Endothelial cell (in vitro differentiated cells): Measurements from ENCODE around the gene CACNG8. TPM values are rescaled to one million over a fixed set of nuclear protein-coding genes. Genes with fewer than 3 reads are reported as not detected.

Experiments
- DNase-seq: peaks from one replicate; pipeline ENCODE4 v3.0.0; 2021; ENCODE audit warnings: low spot score
- H3K27ac Mint-ChIP-seq: one replicate; pipeline ENCODE4 v1.8.0; 2021; ENCODE audit warnings: mixed read lengths, inconsistent platforms; ENCODE audit not compliant: unreplicated experiment
- H3K27me3 Mint-ChIP-seq: one replicate; pipeline ENCODE4 v1.8.0; 2021; ENCODE audit warnings: mild to moderate bottlenecking, moderate library complexity, mixed read lengths, inconsistent platforms; ENCODE audit not compliant: unreplicated experiment
- H3K36me3 Mint-ChIP-seq: one replicate; pipeline ENCODE4 v1.8.0; 2021; ENCODE audit warnings: mild to moderate bottlenecking, low read depth, mixed read lengths, inconsistent platforms; ENCODE audit not compliant: unreplicated experiment
- H3K4me1 Mint-ChIP-seq: one replicate; pipeline ENCODE4 v1.8.0; 2021; ENCODE audit warnings: mild to moderate bottlenecking, mixed read lengths, inconsistent platforms; ENCODE audit not compliant: unreplicated experiment
- H3K4me3 Mint-ChIP-seq: one replicate; pipeline ENCODE4 v1.8.0; 2021; ENCODE audit warnings: mild to moderate bottlenecking, mixed read lengths, inconsistent platforms; ENCODE audit not compliant: unreplicated experiment
- H3K9me3 Mint-ChIP-seq: one replicate; pipeline ENCODE4 v1.8.0; 2021; ENCODE audit warnings: mixed read lengths, inconsistent platforms; ENCODE audit not compliant: unreplicated experiment
- CTCF ChIP-seq: fragments of 200-600 bp; sonication (generic); IDR thresholded peaks from one replicate; pipeline ENCODE4 v1.5.0; 2021; ENCODE audit warnings: antibody characterized with exemption; ENCODE audit not compliant: unreplicated experiment
- long read RNA-seq: library from polyadenylated mRNA; unstranded; transcript quantifications from one replicate; pipeline ENCODE4 v2.0.0, GENCODE V29; 2020; ENCODE audit not compliant: unreplicated experiment
- total RNA-seq: library from RNA; stranded (reverse); fragmentation: NEBNext Ultra II Directional; extraction: Animal tissue kit (Norgen Biotek cat#: 25700); gene quantifications from one replicate; pipeline ENCODE4 v1.2.1, GENCODE V29; 2021; ENCODE audit not compliant: unreplicated experiment

Gene CACNG8
- total RNA-seq, result 12.9 TPM
- long read RNA-seq, result 0 reads

- Mint-ChIP-seq H3K4me1 (peaks cover 39% of the 10 kb centered on the region), H3K27ac (no peak within 1 kb of the TSS), H3K27me3 (peaks cover 13% of the 10 kb centered on the region), H3K9me3 (no peaks in the 10 kb centered on the region), H3K4me3 (peak within 1 kb of the TSS; percentile 93), H3K36me3 (peaks cover 4% of the 10 kb centered on the region)
- TF ChIP-seq CTCF, result no peak
- no peak for DNase-seq
Measured at GRCh38 chr19:53962887-53963431, at the start of gene CACNG8. CACNG8 (plus strand) TSS chr19:53962937.

GRCh38 chr19:53915000-53915399 is 47.7 kb upstream of the CACNG8 start:
- Mint-ChIP-seq H3K36me3 (peaks cover 7% of the 10 kb centered on the region), H3K4me3 (no peak overlapping the region), H3K4me1 (peaks cover 5% of the 10 kb centered on the region), H3K27me3 (peaks cover 14% of the 10 kb centered on the region), H3K27ac (no peak overlapping the region), H3K9me3 (no peaks in the 10 kb centered on the region)
- no peak for DNase-seq
- no peak for TF ChIP-seq CTCF

GRCh38 chr19:53916004-53916403 is 46.7 kb upstream of the CACNG8 start:
- H3K4me3 Mint-ChIP-seq, result no peak overlapping the region
- H3K36me3 Mint-ChIP-seq, result peaks cover 3% of the 10 kb centered on the region
- no peak for TF ChIP-seq CTCF
- no peaks in the 10 kb centered on the region for H3K9me3 Mint-ChIP-seq
- H3K4me1 Mint-ChIP-seq, result no peaks in the 10 kb centered on the region
- peaks cover 6% of the 10 kb centered on the region for H3K27me3 Mint-ChIP-seq
- no peak overlapping the region for H3K27ac Mint-ChIP-seq
- no peak for DNase-seq

- Mint-ChIP-seq H3K4me3 (no peak overlapping the region), H3K9me3 (no peaks in the 10 kb centered on the region), H3K36me3 (peaks cover 3% of the 10 kb centered on the region), H3K27me3 (peaks cover 2% of the 10 kb centered on the region), H3K4me1 (no peaks in the 10 kb centered on the region), H3K27ac (no peak overlapping the region)
- TF ChIP-seq CTCF, result no peak
- no peak for DNase-seq
Measured at GRCh38 chr19:53917356-53917755, 45.4 kb upstream of the CACNG8 start.

GRCh38 chr19:53927739-53928138 is 35.0 kb upstream of the CACNG8 start:
- Mint-ChIP-seq H3K4me3 (no peak overlapping the region), H3K9me3 (no peaks in the 10 kb centered on the region), H3K36me3 (peaks cover 6% of the 10 kb centered on the region), H3K4me1 (no peaks in the 10 kb centered on the region), H3K27me3 (peaks cover 4% of the 10 kb centered on the region), H3K27ac (no peak overlapping the region)
- peak; percentile 77 for DNase-seq
- no peak for TF ChIP-seq CTCF
